Gastrocnemius medialis (tissue), 4 donors: ENCODE measurements around the gene HEMGN. TPM values are rescaled to one million over a fixed set of nuclear protein-coding genes. Genes with fewer than 3 reads are reported as not detected.

ENCODE experiments used
- ATAC-seq, 2 donors: fragments of 150-250 bp; one replicate each; pipeline ENCODE4 v1.9.1; 2016
- DNase-seq, 2 donors: peaks; one replicate each; pipeline ENCODE4 v3.0.0-alpha.2; 2019
- H3K27ac ChIP-seq, 4 donors: fragments of 200-600 bp; sonication (generic); 1 replicate in 1 of 4; 2 replicates in 3 of 4; pipeline ENCODE4 v1.5.1; 2016 to 2018; ENCODE audit warnings: mild to moderate bottlenecking in 2 of 4, moderate library complexity in 1 of 4
- H3K27me3 ChIP-seq, 3 donors: fragments of 200-600 bp; sonication (generic) in 2 of 3; 1 replicate in 1 of 3; 2 replicates in 2 of 3; pipeline versions ENCODE4 v1.5.1 to v1.6.0; 2016 to 2019; ENCODE audit warnings: mild to moderate bottlenecking in 1 of 3, moderate library complexity in 1 of 3
- H3K36me3 ChIP-seq, 2 donors: fragments of 200-600 bp; sonication (generic) in 1 of 2; one replicate each; pipeline ENCODE4 v1.5.1; 2017 to 2018
- H3K4me1 ChIP-seq, 2 donors: fragments of 200-600 bp; sonication (generic) in 1 of 2; one replicate each; pipeline ENCODE4 v1.5.1; 2016 to 2017; ENCODE audit warnings: mild to moderate bottlenecking in 2 of 2
- H3K4me3 ChIP-seq, 4 donors: fragments of 200-600 bp; sonication (generic) in 3 of 4; 1 replicate in 1 of 4; 2 replicates in 3 of 4; pipeline ENCODE4 v1.5.1; 2016 to 2019; ENCODE audit warnings: mild to moderate bottlenecking in 2 of 4
- H3K9me3 ChIP-seq, 3 donors: fragments of 200-600 bp; sonication (generic) in 2 of 3; 1 replicate in 1 of 3; 2 replicates in 2 of 3; pipeline ENCODE4 v1.5.1; 2016 to 2019
- CTCF ChIP-seq, 5 experiments: fragments of 450-650 bp in 3 of 5; fragments of 200-600 bp in 2 of 5; sonication (generic) in 2 of 5; IDR thresholded peaks in 4 of 5; conservative IDR thresholded peaks in 1 of 5; 1 replicate in 4 of 5; 2 replicates in 1 of 5; pipeline ENCODE4 v1.5.1; 2016 to 2019; ENCODE audit warnings: antibody characterized with exemption in 5 of 5, mild to moderate bottlenecking in 3 of 5, moderate library complexity in 3 of 5
- POLR2A ChIP-seq, 2 donors: fragments of 450-650 bp; IDR thresholded peaks; one replicate each; pipeline ENCODE4 v1.6.1; 2017; ENCODE audit warnings: antibody characterized with exemption in 2 of 2, mild to moderate bottlenecking in 2 of 2, moderate library complexity in 2 of 2
- in situ Hi-C, 4 donors: fragments of 200-750 bp; cut with MboI; loops; one replicate each; pipeline versions ENCODE4 v1.15.0 to v1.8.0; 2017; ENCODE audit warnings: low sequenced_read_pairs in 4 of 4
- intact Hi-C: fragments of 100-400 bp; cut with DNase I; formaldehyde crosslinking; loops from one replicate; pipeline ENCODE4 v1.15.1; 2023; ENCODE audit warnings: low total_unique reads
- total RNA-seq, 4 donors: library from RNA; depleted of rRNA; stranded (reverse); fragments of >200 nt; gene quantifications; one replicate each; pipeline versions ENCODE4 v1.1.0 to v1.2.3, GENCODE V29; 2016

HEMGN gene
- total RNA-seq, 4 donors from 2014 or later, result 0.16 TPM; not detected in 3

DNA sequence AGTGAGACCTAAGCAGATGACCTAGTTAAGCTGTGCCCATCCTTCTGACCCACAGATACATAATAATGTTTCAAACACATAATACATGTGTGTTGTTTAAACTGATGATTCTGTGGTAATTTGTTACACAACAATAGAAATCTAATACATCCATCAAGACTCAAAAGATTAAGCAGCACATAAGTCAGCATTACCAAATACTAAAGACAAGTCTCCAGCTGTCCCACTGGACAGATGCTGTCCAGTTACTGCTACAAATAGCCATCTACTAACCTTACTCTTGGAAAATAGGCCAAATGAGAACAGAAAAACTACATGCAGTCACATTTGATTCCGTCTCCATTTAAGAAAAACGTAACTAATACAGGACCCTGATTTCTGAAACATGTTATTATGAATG is 26.4 kb downstream of the HEMGN start:
- no peak overlapping the region for H3K4me3 ChIP-seq
- DNase-seq, result no peak
- H3K27me3 ChIP-seq, result no peaks in the 10 kb centered on the region
- ATAC-seq, result peak in 1 of 2 donors; percentile 58
- in situ Hi-C loops (loop anchor here (10.0 to 25.0 kb wide), 6 partner anchors 123 to 876 kb away; partner anchors contain the start of genes NANS (in 2 of the 4), TBC1D2 (in 2 of the 4) and ANKS6 (in 1 of the 4)), intact Hi-C loops (no loop called here)
- peak overlapping the region in 1 of 4 donors; percentile 16 for H3K27ac ChIP-seq
- no peaks in the 10 kb centered on the region for H3K9me3 ChIP-seq
- no peaks in the 10 kb centered on the region for H3K4me1 ChIP-seq
- TF ChIP-seq POLR2A (IDR thresholded peaks at IDR 0.05) (no peak), CTCF (IDR thresholded peaks at IDR 0.05 in 4 of 5, conservative IDR thresholded peaks at IDR 0.05 in 1 of 5) (no peak)
- H3K36me3 ChIP-seq, result peaks cover 0 to 42% of the 10 kb centered on the region in 2 donors

- Histone ChIP-seq H3K9me3 (no peaks in the 10 kb centered on the region), H3K27ac (no peak overlapping the region), H3K4me1 (peaks cover 0 to under 1% of the 10 kb centered on the region in 2 donors), H3K4me3 (no peak overlapping the region), H3K27me3 (no peaks in the 10 kb centered on the region), H3K36me3 (peaks cover 0 to 42% of the 10 kb centered on the region in 2 donors)
- intact Hi-C loops, result no loop called here
- no peak for DNase-seq
- in situ Hi-C loops, result loop anchor here (10.0 to 25.0 kb wide), 6 partner anchors 124 to 877 kb away; partner anchors contain the start of genes NANS (in 2 of the 4), TBC1D2 (in 2 of the 4) and ANKS6 (in 1 of the 4)
- no peak for ATAC-seq
- TF ChIP-seq POLR2A (IDR thresholded peaks at IDR 0.05) (no peak), CTCF (IDR thresholded peaks at IDR 0.05 in 4 of 5, conservative IDR thresholded peaks at IDR 0.05 in 1 of 5) (no peak)
These were observed 27.6 kb downstream of the HEMGN start for GRCh38 chr9:97910357-97910756.

DNA sequence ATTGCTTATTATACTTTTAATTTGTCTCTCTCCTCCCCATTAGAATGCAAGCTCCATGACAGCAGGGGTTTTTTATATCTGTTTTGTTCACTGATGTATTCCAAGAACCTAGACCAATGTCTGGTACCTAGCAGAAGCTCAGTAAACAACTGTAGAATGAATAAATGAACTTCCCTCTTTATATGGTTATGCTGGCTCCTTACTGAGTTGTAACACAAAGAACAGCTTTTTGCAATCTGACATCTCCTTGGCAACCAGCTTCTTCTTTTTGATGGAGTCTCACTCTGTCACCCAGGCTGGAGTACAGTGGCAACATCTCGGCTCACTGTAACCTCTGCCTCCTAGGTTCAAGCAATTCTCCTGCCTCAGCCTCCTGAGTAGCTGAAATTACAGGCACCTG is 29.3 kb downstream of the HEMGN start:
- DNase-seq (no peak), ATAC-seq (no peak)
- Histone ChIP-seq H3K4me1 (peaks cover 0 to 4% of the 10 kb centered on the region in 2 donors), H3K4me3 (no peak overlapping the region), H3K27ac (no peak overlapping the region), H3K9me3 (no peaks in the 10 kb centered on the region), H3K36me3 (peaks cover 0 to 46% of the 10 kb centered on the region in 2 donors), H3K27me3 (no peaks in the 10 kb centered on the region)
- in situ Hi-C loops, result loop anchor here (10.0 to 25.0 kb wide), 5 partner anchors 129 to 879 kb away; partner anchors contain the start of genes TBC1D2 (in 2 of the 4) and ANKS6 (in 1 of the 4)
- intact Hi-C loops, result no loop called here
- TF ChIP-seq CTCF (IDR thresholded peaks at IDR 0.05 in 4 of 5, conservative IDR thresholded peaks at IDR 0.05 in 1 of 5) (no peak), POLR2A (IDR thresholded peaks at IDR 0.05) (no peak)

DNA sequence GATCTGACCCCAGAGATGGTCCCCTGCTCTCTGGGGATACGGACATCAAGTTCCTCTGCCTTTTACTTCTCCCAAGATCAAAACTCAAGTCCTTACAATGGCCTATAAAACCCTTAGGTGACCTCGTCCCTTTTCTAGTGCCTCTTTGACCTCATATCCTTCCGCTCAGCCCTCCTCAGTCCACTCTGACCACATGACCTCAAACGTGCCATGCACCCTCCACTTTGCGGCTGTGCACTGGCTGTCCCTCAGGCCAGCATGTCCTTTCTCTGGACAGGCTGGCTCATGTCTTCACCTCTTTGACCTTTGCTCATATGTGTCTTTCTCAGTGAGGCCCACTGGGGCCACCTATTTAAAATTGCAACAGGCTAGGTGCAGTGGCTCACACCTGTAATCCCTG is 30.3 kb downstream of the HEMGN start:
- H3K4me1 ChIP-seq, result peaks cover 0 to 4% of the 10 kb centered on the region in 2 donors
- in situ Hi-C loops (loop anchor here (10.0 to 25.0 kb wide), 5 partner anchors 130 to 880 kb away; partner anchors contain the start of genes TBC1D2 (in 2 of the 4) and ANKS6 (in 1 of the 4)), intact Hi-C loops (no loop called here)
- H3K36me3 ChIP-seq, result peaks cover 0 to 36% of the 10 kb centered on the region in 2 donors
- ATAC-seq (no peak), DNase-seq (no peak)
- H3K27me3 ChIP-seq, result no peaks in the 10 kb centered on the region
- H3K27ac ChIP-seq, result no peak overlapping the region
- H3K9me3 ChIP-seq, result no peaks in the 10 kb centered on the region
- no peak overlapping the region for H3K4me3 ChIP-seq
- TF ChIP-seq POLR2A (IDR thresholded peaks at IDR 0.05) (no peak), CTCF (IDR thresholded peaks at IDR 0.05 in 4 of 5, conservative IDR thresholded peaks at IDR 0.05 in 1 of 5) (no peak)
